ENCODE measurements around the gene SLC23A2.

Gene SLC23A2

GRCh38 chr20:4811661-4812181 lies 189.6 kb downstream of the SLC23A2 start:
- peak; percentile 41 to 74 for DNase-seq

GRCh38 chr20:4811257-4811656 lies 190.1 kb downstream of the SLC23A2 start:
- no peak for DNase-seq

- peak in 1 of 2 donors; percentile 16 for DNase-seq
Measured at GRCh38 chr20:4810426-4811019, 190.8 kb downstream of the SLC23A2 start.

GRCh38 chr20:4809707-4810106 lies 191.6 kb downstream of the SLC23A2 start:
- DNase-seq = no peak

GRCh38 chr20:4808872-4809271 lies 192.4 kb downstream of the SLC23A2 start:
- no peak for DNase-seq

- DNase-seq = peak in 1 of 2 donors; percentile 24
Measured at GRCh38 chr20:4805663-4806449, 195.5 kb downstream of the SLC23A2 start.

- peak; percentile 58 to 76 for DNase-seq
Measured at GRCh38 chr20:4802527-4802926, 198.8 kb downstream of the SLC23A2 start.
